Measurements from ENCODE around the gene WTIP. TPM values are rescaled to one million over a fixed set of nuclear protein-coding genes. Genes with fewer than 3 reads are reported as not detected.
"Not testable (repeated sequence)": the region's sequence is repeated elsewhere in the genome, so short reads cannot be mapped to it uniquely, and the experiment has no call there.

The WTIP gene
- polyA plus RNA-seq (ENCODE audit: low read depth in 6 of 6) = under 1 TPM in 1 of 6 donors, not detected in 5; 0.01 TPM

DNA sequence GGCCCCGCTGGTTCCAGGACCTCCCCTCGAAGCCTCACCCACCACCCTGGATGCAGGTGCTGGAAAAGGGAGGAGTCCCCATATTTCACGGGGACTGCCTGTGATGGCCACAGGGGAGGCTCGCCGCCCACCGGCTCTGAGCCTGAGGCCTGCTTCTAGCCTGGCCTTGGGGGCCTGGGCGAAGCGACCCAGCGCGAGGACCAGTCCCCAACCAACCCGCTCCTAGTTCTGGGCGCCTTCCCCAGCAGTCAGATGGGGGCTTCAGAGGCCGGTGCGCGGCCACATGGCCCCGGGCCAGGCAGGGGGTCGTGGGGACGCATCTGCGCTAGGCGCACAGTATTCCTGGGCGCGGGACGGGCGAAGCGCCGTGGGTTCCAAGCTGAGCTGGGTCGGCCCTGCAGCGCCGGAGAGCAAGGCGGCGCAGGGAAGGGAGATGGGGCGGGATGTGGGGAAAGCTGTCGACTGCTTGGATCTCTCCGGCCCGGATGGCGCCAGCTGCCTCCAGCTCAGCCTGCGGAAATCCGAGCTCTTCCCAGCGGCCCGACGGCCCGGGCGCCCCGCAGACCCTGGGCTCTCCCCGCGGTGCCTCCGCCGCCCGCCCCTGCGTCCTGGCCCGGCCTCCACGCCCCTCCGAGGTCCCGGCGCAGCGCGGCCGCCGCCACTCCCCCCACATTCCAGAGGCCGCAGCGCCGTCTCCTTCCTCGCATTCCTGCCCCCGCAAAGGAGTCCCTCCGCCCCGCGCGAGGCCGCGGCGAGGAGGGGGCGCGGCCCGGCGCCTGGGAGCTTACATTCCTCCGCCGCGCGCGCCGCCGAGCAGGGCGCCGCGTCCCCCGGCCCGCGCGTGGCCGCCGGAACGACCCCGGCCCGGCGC lies at the start of gene WTIP:
Gene WTIP, plus strand, starts transcription at position 788 of the 871 bp plus-strand sequence. CDS start 217 bp downstream, outside the sequence.
- H3K4me1 Mint-ChIP-seq = peaks cover 0 to 10% (median 10%) of the 10 kb centered on the region in 3 donors
- no peaks in the 10 kb centered on the region for H3K36me3 Mint-ChIP-seq
- peaks cover 17 to 52% (median 37%) of the 10 kb centered on the region in 3 donors for H3K27me3 Mint-ChIP-seq
- H3K27ac Mint-ChIP-seq = peak within 1 kb of the TSS in 1 of 6 donors; percentile 56
- DNase-seq (no peak), ATAC-seq (ENCODE audit: low read depth in 2 of 2) (no peak)
- peak within 1 kb of the TSS in 7 of 8 donors; percentile 69 to 91 (median 76) for H3K4me3 Mint-ChIP-seq
- H3K9me3 Mint-ChIP-seq = peaks cover 0 to 4% (median 0%) of the 10 kb centered on the region in 7 donors

DNA sequence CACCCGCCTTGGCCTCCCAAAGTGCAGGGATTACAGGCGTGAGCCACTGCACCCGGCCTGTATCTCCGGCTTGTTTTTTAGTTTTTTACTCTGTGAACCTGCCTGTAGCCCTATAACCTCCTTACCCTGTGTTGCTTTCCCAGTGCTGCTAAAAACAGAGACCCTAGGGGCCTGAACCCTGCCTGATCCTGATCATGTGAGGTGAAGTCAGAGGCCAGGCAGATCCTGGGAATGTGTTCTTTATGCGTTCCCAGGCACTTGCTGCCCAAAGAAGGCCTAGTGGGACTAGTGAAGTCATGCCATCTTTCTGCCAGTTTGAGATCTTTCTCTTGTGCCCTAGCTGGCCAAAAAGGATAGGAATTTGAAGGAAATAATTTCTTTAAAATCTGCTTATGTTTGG lies 48.8 kb upstream of the WTIP start:
- no peak for DNase-seq
- peak overlapping the region in 1 of 8 donors; percentile 27 for H3K4me3 Mint-ChIP-seq
- no peaks in the 10 kb centered on the region for H3K9me3 Mint-ChIP-seq
- no peaks in the 10 kb centered on the region for H3K27me3 Mint-ChIP-seq
- H3K36me3 Mint-ChIP-seq = peaks cover 0 to 8% of the 10 kb centered on the region in 2 donors
- H3K4me1 Mint-ChIP-seq = peaks cover 24 to 34% (median 26%) of the 10 kb centered on the region in 3 donors
- peak overlapping the region in 1 of 6 donors; percentile 36 for H3K27ac Mint-ChIP-seq
- ATAC-seq (ENCODE audit: low read depth in 2 of 2) = no peak

DNA sequence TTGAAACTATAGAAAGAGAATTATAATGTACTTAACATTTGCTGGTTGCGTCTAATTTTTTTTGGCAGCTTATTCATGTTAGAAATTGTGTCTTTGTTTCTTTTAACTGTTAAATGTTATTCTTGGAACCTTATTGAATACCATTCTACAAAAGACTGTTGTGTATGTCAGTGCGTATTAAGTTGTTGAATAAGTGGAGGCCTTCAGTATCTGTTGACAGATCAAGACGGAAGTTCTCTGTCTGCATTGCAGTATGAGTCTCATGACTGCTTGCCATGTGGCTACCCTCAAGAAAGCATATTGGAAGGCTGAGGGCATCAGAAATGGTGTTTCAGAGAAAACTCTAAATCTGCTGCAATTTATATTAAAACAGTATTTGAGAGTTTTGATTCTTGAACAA lies 44.8 kb upstream of the WTIP start:
- Mint-ChIP-seq H3K4me1 (peaks cover 4 to 14% (median 10%) of the 10 kb centered on the region in 3 donors), H3K4me3 (no peak overlapping the region), H3K36me3 (peaks cover 0 to 8% of the 10 kb centered on the region in 2 donors), H3K27ac (peak overlapping the region in 1 of 6 donors; percentile 54), H3K27me3 (no peaks in the 10 kb centered on the region), H3K9me3 (no peaks in the 10 kb centered on the region)
- no peak for DNase-seq
- ATAC-seq (ENCODE audit: low read depth in 2 of 2) = no peak

DNA sequence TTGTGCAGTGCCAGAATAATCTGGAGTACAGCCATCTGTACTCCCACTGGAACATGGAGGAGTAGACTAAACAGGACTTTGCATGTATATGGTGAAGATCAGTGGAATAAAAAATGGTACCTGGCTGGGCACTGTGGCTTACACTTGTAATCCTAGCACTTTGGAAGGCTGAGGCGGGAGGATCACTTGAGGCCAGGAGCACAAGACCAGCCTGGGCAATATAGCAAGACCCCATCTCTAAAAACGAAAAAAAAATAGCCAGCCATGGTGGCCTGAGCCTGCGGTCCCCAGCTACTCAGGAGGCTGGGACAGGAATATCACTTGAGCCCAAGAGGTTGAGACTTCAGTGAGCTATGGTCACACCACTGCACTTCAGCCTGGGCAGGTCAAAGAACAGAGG lies 33.4 kb upstream of the WTIP start:
- H3K27me3 Mint-ChIP-seq = no peaks in the 10 kb centered on the region
- H3K4me3 Mint-ChIP-seq = no peak overlapping the region
- H3K27ac Mint-ChIP-seq = peak overlapping the region in 1 of 6 donors; percentile 44
- H3K36me3 Mint-ChIP-seq = peaks cover 14 to 43% of the 10 kb centered on the region in 2 donors
- H3K4me1 Mint-ChIP-seq = no peaks in the 10 kb centered on the region
- ATAC-seq (ENCODE audit: low read depth in 2 of 2) = no peak
- no peaks in the 10 kb centered on the region for H3K9me3 Mint-ChIP-seq
- DNase-seq = no peak

DNA sequence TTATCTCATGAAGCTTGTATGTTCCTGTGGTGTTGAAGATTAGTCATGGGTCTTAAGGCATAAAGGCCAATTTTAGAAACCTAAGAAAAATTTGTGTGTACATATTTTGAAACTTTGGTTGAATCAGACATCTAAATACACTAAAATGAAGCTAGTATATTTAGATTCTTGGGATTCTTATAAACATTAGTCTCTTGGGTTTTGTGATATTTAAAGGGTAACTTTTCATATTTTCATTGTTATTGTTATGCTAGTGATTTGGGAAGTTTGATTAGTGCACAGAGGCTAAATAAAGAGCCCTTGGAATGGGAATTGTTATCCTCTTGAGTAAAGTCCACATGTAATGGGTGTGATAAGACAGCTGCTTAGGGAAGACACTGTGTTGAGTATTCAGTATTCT lies 28.8 kb upstream of the WTIP start:
- Mint-ChIP-seq H3K27ac (no peak overlapping the region), H3K4me1 (no peaks in the 10 kb centered on the region), H3K9me3 (no peaks in the 10 kb centered on the region), H3K27me3 (no peaks in the 10 kb centered on the region), H3K36me3 (peaks cover 23 to 24% of the 10 kb centered on the region in 2 donors), H3K4me3 (no peak overlapping the region)
- DNase-seq (no peak), ATAC-seq (ENCODE audit: low read depth in 2 of 2) (no peak)

DNA sequence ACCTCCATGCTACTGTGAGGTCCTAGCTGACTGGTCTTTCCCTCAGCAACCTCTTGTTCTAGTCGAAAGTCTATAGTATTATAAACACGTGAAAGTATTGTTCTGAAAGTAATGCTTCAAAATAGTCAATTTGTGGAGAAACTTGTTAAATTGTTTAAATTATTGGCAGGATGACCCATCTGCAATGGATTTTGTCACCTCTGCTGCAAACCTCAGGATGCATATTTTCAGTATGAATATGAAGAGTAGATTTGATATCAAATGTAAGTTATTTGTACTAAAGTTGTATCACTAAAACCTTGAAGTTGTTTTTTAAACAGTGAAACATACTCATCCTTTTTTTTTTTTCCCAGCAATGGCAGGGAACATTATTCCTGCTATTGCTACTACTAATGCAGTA lies 27.5 kb upstream of the WTIP start:
- Mint-ChIP-seq H3K27me3 (no peaks in the 10 kb centered on the region), H3K4me1 (peaks cover 0 to 3% (median 0%) of the 10 kb centered on the region in 3 donors), H3K9me3 (no peaks in the 10 kb centered on the region), H3K4me3 (no peak overlapping the region), H3K36me3 (peaks cover 29 to 31% of the 10 kb centered on the region in 2 donors), H3K27ac (no peak overlapping the region)
- ATAC-seq (ENCODE audit: low read depth in 2 of 2) = no peak
- DNase-seq = no peak

DNA sequence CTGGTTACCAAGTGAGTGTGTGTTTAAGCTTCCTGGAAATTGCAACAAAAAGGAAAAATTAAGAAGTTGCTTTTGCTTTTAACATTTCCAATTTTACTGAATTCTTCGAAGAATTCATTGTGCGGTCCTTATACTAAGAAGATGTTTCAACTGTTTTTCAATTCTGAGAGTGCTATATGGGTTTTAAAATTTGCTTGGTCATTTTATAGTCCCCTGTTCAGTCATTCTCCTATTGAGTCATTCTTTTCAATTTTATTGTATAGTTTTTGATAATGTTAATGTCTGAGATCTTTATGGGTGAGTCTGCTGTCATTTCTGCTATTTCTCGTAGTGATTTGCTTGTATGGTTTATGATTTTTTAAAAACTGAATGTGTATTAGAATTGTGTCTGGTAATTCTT lies 26.9 kb upstream of the WTIP start:
- DNase-seq (no peak), ATAC-seq (ENCODE audit: low read depth in 2 of 2) (no peak)
- Mint-ChIP-seq H3K27ac (no peak overlapping the region), H3K9me3 (no peaks in the 10 kb centered on the region), H3K4me1 (peaks cover 0 to 6% (median 3%) of the 10 kb centered on the region in 3 donors), H3K36me3 (peaks cover 25 to 37% of the 10 kb centered on the region in 2 donors), H3K27me3 (no peaks in the 10 kb centered on the region), H3K4me3 (no peak overlapping the region)

DNA sequence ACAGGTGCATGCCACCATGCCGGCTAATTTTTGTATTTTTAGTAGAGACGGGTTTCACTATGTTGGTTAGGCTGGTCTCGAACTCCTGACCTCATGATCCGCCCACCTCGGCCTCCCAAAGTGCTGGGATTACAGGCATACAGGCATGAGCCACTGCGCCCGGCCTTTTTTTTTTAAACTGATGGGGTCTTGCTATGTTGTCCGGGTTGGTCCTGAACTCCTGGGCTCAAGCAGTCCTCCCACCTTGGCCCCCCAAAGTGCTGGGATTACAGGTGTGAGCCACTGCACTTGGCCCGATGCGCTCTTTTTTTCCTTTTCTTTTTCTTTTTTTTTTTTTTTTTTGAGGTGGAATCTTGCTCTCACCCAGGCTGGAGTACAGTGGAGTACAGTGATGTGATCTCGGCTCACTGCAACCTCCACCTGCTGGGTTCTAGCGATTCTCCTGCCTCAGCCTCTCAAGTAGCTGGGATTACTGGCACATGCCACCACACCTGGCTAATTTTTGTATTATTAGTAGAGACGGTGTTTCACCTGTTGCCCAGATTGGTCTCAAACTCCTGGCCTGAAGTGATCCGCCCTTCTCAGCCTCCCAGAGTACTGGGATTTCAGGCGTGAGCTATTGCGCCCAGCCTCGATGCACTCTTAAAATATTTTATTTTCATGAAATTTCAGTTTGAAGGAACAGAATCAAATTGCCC lies 25.6 kb upstream of the WTIP start:
- H3K4me1 Mint-ChIP-seq; H3K27me3 Mint-ChIP-seq; H3K9me3 Mint-ChIP-seq; H3K4me3 Mint-ChIP-seq; DNase-seq; ATAC-seq (ENCODE audit: low read depth in 2 of 2): not testable (repeated sequence)
- H3K27ac Mint-ChIP-seq = peak overlapping the region in 1 of 6 donors; percentile 36
- H3K36me3 Mint-ChIP-seq = peaks cover 29 to 40% of the 10 kb centered on the region in 2 donors

DNA sequence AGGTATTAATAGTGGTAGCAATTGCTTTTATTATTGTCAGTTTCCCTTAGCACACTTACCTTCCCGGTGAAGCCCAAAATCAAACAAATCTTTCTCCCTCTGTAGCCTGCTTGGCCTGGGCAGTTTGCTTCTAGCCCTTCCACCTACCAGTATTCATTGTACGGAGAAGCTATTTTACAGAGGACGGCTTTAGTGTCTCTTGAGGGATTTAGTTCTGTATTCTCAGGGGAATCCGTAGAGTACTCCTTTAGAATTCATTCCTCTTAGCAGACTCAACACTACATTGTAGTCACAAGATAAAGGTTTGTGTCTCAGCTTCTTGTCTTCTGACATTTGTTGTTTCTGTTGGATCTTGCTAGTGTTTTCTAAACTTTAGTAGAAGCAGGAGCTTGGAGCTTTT lies 24.1 kb upstream of the WTIP start:
- no peak for DNase-seq
- Mint-ChIP-seq H3K36me3 (peaks cover 44 to 48% of the 10 kb centered on the region in 2 donors), H3K4me1 (peaks cover 0 to 19% (median 7%) of the 10 kb centered on the region in 3 donors), H3K4me3 (no peak overlapping the region), H3K27me3 (no peaks in the 10 kb centered on the region), H3K9me3 (no peaks in the 10 kb centered on the region), H3K27ac (no peak overlapping the region)
- no peak for ATAC-seq (ENCODE audit: low read depth in 2 of 2)

DNA sequence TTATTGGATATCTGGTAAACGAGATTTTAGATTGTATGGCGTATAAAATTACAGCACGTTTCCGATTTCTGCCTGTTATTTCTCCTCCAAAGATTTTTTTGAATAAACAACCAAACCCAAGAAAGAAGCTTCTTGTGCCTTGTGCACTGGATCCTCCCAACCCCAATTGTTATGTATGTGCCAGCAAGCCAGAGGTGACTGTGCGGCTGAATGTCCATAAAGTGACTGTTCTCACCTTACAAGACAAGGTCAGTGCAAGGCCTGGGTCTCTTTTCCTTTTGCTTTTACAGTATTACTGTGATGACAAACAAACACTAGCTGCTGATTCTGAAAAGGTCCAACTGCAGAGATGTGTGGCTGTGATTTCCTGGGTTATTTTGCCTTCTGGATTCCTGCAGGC lies 22.9 kb upstream of the WTIP start:
- Mint-ChIP-seq H3K27me3 (no peaks in the 10 kb centered on the region), H3K36me3 (peaks cover 39 to 40% of the 10 kb centered on the region in 2 donors), H3K4me1 (peaks cover 0 to 19% (median 7%) of the 10 kb centered on the region in 3 donors), H3K9me3 (no peaks in the 10 kb centered on the region), H3K4me3 (no peak overlapping the region), H3K27ac (no peak overlapping the region)
- ATAC-seq (ENCODE audit: low read depth in 2 of 2) (no peak), DNase-seq (no peak)

DNA sequence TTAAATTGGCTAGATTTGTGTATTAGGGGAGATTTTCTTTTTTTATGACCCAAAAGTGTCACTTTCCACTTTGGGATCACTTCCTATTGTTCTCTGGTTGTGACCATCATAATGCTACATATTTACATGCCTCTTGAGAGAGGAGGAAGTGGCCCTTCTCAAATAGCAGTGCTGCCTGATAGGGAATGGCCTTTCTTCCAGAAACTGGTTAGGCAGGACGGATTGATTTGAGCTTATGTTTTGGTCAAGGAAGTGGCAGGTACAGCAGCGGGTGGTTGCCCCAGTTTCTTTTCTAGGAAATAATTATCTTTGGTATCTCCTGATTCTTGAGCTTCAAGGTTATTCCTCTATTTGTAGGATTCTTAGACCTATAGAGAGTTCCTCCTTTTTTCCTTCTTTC lies 21.9 kb upstream of the WTIP start:
- DNase-seq = no peak
- Mint-ChIP-seq H3K9me3 (no peaks in the 10 kb centered on the region), H3K27me3 (no peaks in the 10 kb centered on the region), H3K27ac (peak overlapping the region in 2 of 6 donors; percentile 36 to 71), H3K4me1 (peaks cover 0 to 19% (median 7%) of the 10 kb centered on the region in 3 donors), H3K4me3 (no peak overlapping the region), H3K36me3 (peaks cover 38 to 40% of the 10 kb centered on the region in 2 donors)
- ATAC-seq (ENCODE audit: low read depth in 2 of 2) = no peak

DNA sequence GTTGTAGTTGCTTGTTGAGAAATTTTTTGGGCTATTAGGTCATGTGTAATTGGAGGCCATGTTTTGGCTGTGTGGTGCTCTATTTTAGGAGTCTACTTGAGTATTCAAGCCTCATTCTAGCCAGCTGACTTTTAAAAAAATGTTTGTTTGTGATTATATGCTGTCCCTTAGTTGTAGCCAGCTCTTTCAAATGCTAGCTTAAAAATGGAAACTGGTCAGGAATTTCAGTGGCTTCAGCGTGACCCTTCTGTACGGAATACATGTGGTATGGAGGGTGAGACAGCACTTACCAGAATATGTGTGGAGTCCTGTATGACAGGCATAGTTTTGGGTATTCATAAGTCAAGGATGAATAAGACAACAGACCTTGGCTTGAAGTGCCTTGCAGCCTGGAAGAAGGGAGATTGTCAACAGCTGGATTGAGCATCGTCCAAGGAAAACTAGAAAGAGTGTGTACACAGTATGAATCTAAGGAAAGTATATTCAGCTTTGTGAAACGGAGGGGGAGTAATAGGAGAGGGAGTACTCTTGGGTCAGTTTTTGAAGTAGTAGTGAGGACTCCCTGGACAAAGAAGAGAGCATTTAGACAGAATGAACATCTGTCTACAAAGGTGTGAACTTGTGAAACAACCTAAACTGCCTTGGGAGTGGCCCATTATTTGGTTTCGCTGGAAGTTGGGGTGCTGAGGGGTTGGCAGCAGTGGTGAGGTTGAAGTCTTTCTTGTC lies 20.0 kb upstream of the WTIP start:
- H3K27me3 Mint-ChIP-seq = no peaks in the 10 kb centered on the region
- peaks cover 0 to 19% (median 7%) of the 10 kb centered on the region in 3 donors for H3K4me1 Mint-ChIP-seq
- no peak for DNase-seq
- no peak overlapping the region for H3K4me3 Mint-ChIP-seq
- no peaks in the 10 kb centered on the region for H3K9me3 Mint-ChIP-seq
- peak overlapping the region in 4 of 6 donors; percentile 7 to 66 (median 41) for H3K27ac Mint-ChIP-seq
- no peak for ATAC-seq (ENCODE audit: low read depth in 2 of 2)
- H3K36me3 Mint-ChIP-seq = peaks cover 33 to 40% of the 10 kb centered on the region in 2 donors

DNA sequence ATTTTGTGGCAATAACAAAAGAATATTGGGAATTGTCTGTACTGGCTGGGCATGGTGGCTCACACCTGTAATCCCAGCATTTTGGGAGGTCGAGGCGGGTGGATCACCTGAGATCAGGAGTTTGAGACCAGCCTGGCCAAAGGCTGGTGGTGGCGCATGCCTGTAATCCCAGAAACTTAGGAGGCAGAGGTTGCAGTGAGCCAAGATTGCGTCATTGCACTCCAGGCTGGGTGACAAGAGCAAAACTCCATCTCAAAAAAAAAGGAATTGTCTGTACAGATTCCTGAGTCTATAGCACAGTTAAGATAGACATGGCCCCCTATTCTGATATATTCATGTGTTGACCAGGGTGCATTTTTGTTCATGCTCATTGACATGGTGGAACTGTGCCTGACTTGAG lies 16.8 kb upstream of the WTIP start:
- ATAC-seq (ENCODE audit: low read depth in 2 of 2); H3K9me3 Mint-ChIP-seq; DNase-seq; H3K4me3 Mint-ChIP-seq; H3K27me3 Mint-ChIP-seq; H3K27ac Mint-ChIP-seq: not testable (repeated sequence)
- Mint-ChIP-seq H3K36me3 (peaks cover 20 to 33% of the 10 kb centered on the region in 2 donors), H3K4me1 (peaks cover 0 to 12% (median 4%) of the 10 kb centered on the region in 3 donors)

Measured in naive B cell (primary cell).